ENCODE measurements around the gene TNNT3.

DNA sequence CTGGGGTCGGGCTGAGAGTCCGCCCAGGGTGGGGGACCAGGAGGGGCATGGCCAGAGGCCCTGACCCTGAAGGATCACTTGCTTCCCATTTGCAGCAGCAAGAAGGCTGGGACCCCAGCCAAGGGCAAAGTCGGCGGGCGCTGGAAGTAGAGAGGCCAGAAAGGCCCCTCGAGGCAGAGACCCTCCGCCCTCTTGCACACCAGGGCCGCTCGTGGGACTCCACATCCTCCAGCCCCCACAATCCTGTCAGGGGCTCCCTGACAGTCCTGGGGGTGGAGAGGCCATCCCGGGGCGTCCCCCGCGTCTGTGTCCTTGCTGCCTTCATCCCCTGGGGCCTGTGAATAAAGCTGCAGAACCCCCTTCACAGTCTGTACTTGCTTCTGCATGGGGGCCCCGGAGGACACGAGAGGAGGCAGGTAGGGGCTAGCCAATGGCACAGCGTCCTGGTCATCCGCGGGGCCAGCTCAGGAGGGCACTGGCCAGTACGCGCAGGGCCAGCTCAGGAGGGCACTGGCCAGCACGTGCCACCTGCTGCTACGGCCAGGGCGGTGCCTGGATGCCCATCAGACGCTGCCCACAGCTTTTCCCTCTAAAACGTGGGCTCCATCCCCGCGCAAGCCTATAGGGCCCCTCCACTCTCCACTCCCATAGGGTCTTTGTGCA lies 19.0 kb downstream of the TNNT3 start:
- no peak for TF ChIP-seq CTCF (IDR thresholded peaks at IDR 0.05; ENCODE audit: insufficient read depth, low read length)
- TF ChIP-seq GABPA (IDR thresholded peaks at IDR 0.05; ENCODE audit: low read depth) = no peak
- no peak for TF ChIP-seq POLR2AphosphoS5 (IDR thresholded peaks at IDR 0.05; ENCODE audit: low read depth)
